Mononuclear cell (primary cell): Measurements from ENCODE around the gene PPIL4. TPM values are rescaled to one million over a fixed set of nuclear protein-coding genes. Genes with fewer than 3 reads are reported as not detected.
"Not testable (repeated sequence)": the region's sequence is repeated elsewhere in the genome, so short reads cannot be mapped to it uniquely, and the experiment has no call there.

Experiments
- H3K27me3 ChIP-seq: 2 replicates; pipeline ENCODE4 v1.6.0; 2011; ENCODE audit warnings: low read length, control low read depth; ENCODE audit not compliant: insufficient read depth
- H3K4me1 ChIP-seq: 2 replicates; pipeline ENCODE4 v1.5.1; 2011; ENCODE audit warnings: mild to moderate bottlenecking, low read length, control low read depth; ENCODE audit not compliant: insufficient read depth
- H3K4me3 ChIP-seq: 2 replicates; pipeline ENCODE4 v1.5.1; 2011; ENCODE audit warnings: mild to moderate bottlenecking, low read length, moderate library complexity
- H3K9me3 ChIP-seq: 2 replicates; pipeline ENCODE4 v1.5.1; 2011; ENCODE audit warnings: low read depth, mild to moderate bottlenecking, control low read depth, low read length
- total RNA-seq: library from RNA; depleted of rRNA; stranded (reverse); fragments of >200 nt; gene quantifications from one replicate; pipeline ENCODE4 v1.2.3, GENCODE V29; 2012

PPIL4 gene
- total RNA-seq, 1 donor: 54.3 TPM

DNA sequence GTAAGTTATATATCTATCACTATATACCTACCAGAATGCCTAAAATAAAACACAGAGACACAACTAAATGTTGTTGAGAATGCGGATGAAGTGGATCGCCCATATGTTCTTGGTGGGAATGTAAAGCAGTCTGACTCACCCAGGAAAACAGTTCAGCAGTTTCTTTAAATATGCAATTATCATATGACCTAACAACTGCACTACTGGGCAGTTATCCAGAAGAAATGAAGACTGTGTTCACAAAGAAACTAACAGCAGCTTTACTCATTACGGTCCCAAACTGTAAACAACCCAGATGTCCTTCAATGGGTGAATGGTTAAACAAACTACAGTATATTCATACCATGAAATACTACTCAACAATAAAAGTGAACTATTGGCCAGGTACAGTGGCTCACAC, 46.8 kb downstream of the PPIL4 start:
- no peak overlapping the region for H3K4me3 ChIP-seq
- peaks cover 26% of the 10 kb centered on the region for H3K4me1 ChIP-seq
- no peaks in the 10 kb centered on the region for H3K9me3 ChIP-seq
- H3K27me3 ChIP-seq: no peaks in the 10 kb centered on the region

- Histone ChIP-seq H3K4me1 (peaks cover 34% of the 10 kb centered on the region), H3K27me3 (no peaks in the 10 kb centered on the region), H3K9me3 (no peaks in the 10 kb centered on the region), H3K4me3 (no peak overlapping the region)
These were observed 48.5 kb downstream of the PPIL4 start for GRCh38 chr6:149497365-149497764.

- not testable (repeated sequence) for H3K4me3 ChIP-seq, H3K27me3 ChIP-seq, H3K9me3 ChIP-seq
- peaks cover 34% of the 10 kb centered on the region for H3K4me1 ChIP-seq
These were observed 49.2 kb downstream of the PPIL4 start for GRCh38 chr6:149496597-149496996.

- H3K4me1 ChIP-seq: peaks cover 34% of the 10 kb centered on the region
- not testable (repeated sequence) for H3K9me3 ChIP-seq, H3K4me3 ChIP-seq, H3K27me3 ChIP-seq
These were observed 50.4 kb downstream of the PPIL4 start for GRCh38 chr6:149495349-149496016.

DNA sequence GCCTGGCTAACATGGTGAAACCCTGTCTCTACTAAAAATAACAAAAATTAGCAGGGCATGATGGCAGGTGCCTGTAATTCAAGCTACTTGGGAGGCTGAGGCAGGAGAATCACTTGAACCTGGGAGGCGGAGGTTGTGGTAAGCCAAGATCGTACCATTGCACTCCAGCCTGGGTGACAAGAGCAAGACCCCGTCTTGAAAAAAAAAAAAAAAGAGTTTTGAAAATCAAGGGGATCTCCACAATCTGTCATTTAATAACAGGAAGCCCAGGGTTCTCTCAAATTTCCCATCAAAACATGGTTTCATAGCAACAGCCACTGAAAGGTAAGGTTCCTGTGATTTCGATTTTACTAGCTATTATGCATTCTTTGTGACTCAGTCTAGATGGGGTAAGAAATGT, 51.0 kb downstream of the PPIL4 start:
- H3K4me3 ChIP-seq: not testable (repeated sequence)
- peaks cover 36% of the 10 kb centered on the region for H3K4me1 ChIP-seq

DNA sequence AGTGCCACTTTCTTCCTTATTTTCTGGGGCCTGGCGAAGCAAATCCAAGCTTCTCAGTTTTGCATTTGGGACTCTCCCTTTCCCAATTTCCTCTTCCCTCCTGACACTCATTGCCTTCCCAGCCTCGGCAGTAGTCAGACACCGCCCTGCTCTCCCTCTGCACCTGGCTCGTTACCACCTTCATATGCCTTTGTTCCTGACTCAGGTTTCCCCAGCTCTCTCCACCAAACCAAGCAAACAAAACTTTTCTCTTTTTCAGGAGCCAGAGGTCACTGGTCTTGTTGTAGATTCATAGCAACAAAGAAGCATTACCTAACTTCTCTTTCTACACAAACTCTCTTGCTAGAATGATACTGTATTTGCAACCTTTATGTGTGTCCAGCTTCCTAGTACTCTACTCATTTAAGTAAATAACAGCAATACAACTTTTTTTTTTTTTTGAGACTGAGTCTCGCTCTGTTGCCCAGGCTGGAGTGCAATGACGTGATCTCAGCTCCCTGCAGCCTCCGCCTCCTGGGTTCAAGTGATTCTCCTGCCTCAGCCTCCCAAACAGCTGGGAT, 52.0 kb downstream of the PPIL4 start:
- H3K4me1 ChIP-seq: peaks cover 37% of the 10 kb centered on the region

More for the DNA sequence above, 51.0 kb downstream of the PPIL4 start:
- not testable (repeated sequence) for H3K9me3 ChIP-seq, H3K27me3 ChIP-seq

GRCh38 chr6:149492798-149493343, 53.0 kb downstream of the PPIL4 start:
- H3K4me3 ChIP-seq: no peak overlapping the region
- H3K4me1 ChIP-seq: peaks cover 37% of the 10 kb centered on the region
- no peaks in the 10 kb centered on the region for H3K9me3 ChIP-seq
- no peaks in the 10 kb centered on the region for H3K27me3 ChIP-seq

More for the DNA sequence above, 52.0 kb downstream of the PPIL4 start:
- Histone ChIP-seq H3K4me3 (no peak overlapping the region), H3K27me3 (no peaks in the 10 kb centered on the region), H3K9me3 (no peaks in the 10 kb centered on the region)

- peaks cover 33% of the 10 kb centered on the region for H3K4me1 ChIP-seq
- no peak overlapping the region for H3K4me3 ChIP-seq
- no peaks in the 10 kb centered on the region for H3K27me3 ChIP-seq
- no peaks in the 10 kb centered on the region for H3K9me3 ChIP-seq
These were observed 55.9 kb downstream of the PPIL4 start for GRCh38 chr6:149489967-149490366.

GRCh38 chr6:149488815-149489214, 57.0 kb downstream of the PPIL4 start:
- H3K4me3 ChIP-seq: no peak overlapping the region
- peaks cover 36% of the 10 kb centered on the region for H3K4me1 ChIP-seq
- H3K9me3 ChIP-seq: no peaks in the 10 kb centered on the region
- no peaks in the 10 kb centered on the region for H3K27me3 ChIP-seq

- H3K4me1 ChIP-seq: peaks cover 44% of the 10 kb centered on the region
- H3K27me3 ChIP-seq: no peaks in the 10 kb centered on the region
These were observed 58.5 kb downstream of the PPIL4 start for GRCh38 chr6:149487316-149487715.

GRCh38 chr6:149484733-149485700, 60.8 kb downstream of the PPIL4 start, which contains the start of gene ZC3H12D:
Gene ZC3H12D, minus strand, starts transcription at chr6:149485014. Its CDS starts 10,471 bp downstream, at chr6:149474543.
- H3K4me1 ChIP-seq: peaks cover 66% of the 10 kb centered on the region
- no peaks in the 10 kb centered on the region for H3K9me3 ChIP-seq
- no peaks in the 10 kb centered on the region for H3K27me3 ChIP-seq
- H3K4me3 ChIP-seq: peak within 1 kb of the TSS; percentile 48

More at GRCh38 chr6:149487316-149487715, 58.5 kb downstream of the PPIL4 start:
- no peak overlapping the region for H3K4me3 ChIP-seq
- H3K9me3 ChIP-seq: no peaks in the 10 kb centered on the region

DNA sequence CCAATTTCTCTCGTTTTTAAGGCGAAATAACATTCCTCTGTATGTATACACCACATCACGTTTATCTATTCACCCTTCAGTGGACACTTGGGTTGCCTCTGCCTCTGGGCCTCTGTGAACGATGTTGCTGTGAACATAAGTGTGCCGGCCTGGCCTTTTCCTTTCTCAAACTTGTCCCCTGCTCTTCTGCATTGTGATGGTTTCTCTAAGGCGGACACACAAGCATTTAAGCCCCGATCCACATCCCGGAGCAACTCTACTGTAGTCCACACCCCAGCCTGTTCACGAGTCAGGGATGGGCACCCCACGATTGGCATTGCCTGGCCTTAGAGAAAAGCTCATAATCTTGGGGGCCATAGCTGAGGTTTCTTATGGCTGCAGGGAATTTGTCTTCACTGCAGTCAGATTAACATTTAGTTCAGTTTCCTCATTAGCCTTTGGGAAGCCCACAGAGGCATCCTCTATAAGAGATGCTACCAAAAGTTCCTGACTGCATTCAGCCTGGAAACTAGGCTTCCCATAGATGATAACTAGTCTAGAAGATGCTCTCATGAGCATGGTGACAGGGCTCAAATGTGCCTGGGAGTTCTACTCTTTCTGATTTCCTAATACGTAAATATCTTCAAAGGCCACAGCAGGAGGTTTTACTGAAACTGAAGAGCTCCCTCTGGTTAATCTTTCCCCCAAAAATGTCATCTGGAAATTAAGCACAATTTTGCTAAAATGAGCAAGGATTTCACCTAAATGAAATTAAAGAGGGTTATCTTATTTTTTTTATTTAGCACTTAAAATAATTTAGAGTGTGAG, 61.8 kb downstream of the PPIL4 start:
- Histone ChIP-seq H3K4me3 (peak overlapping the region; percentile 48), H3K27me3 (no peaks in the 10 kb centered on the region), H3K9me3 (no peaks in the 10 kb centered on the region), H3K4me1 (peaks cover 73% of the 10 kb centered on the region)

DNA sequence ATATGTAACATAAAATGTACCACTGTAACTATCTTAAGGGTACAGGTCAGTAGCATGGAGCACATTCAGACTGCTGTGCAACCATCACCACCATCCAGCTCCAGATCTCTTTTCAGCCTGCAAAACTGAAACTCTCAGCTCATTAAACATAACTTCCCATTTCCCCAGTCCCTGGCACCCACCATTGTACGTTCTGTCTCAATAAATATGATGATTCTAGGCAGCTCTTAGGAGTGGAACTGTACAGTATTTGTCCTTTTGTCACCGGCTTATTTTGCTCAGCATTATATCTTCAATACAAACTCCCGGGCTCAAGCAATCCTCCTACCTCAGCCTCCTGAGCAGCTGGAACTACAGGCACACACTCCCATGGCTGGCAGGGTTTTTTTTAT, 62.5 kb downstream of the PPIL4 start:
- Histone ChIP-seq H3K9me3 (no peaks in the 10 kb centered on the region), H3K4me1 (peaks cover 79% of the 10 kb centered on the region), H3K4me3 (peak overlapping the region; percentile 48), H3K27me3 (no peaks in the 10 kb centered on the region)
